ENCODE measurements around the gene GSDME.
"Not testable (repeated sequence)": the region's sequence is repeated elsewhere in the genome, so short reads cannot be mapped to it uniquely, and the experiment has no call there.

The GSDME gene

GRCh38 chr7:24740871-24741270, 16.4 kb downstream of the GSDME start:
- no peak for DNase-seq

- no peak for DNase-seq
Observed at GRCh38 chr7:24739306-24739705, 18.0 kb downstream of the GSDME start.

GRCh38 chr7:24738577-24738976, 18.7 kb downstream of the GSDME start:
- DNase-seq: no peak

- DNase-seq: no peak
Observed at GRCh38 chr7:24737281-24737680, 20.0 kb downstream of the GSDME start.

GRCh38 chr7:24735594-24735993, 21.7 kb downstream of the GSDME start:
- not testable (repeated sequence) for DNase-seq

GRCh38 chr7:24734306-24734705, 23.0 kb downstream of the GSDME start:
- no peak for DNase-seq

- DNase-seq: no peak
Observed at GRCh38 chr7:24733414-24734060, 23.7 kb downstream of the GSDME start.

GRCh38 chr7:24732646-24733413, 24.4 kb downstream of the GSDME start:
- DNase-seq: no peak

- DNase-seq: no peak
Observed at GRCh38 chr7:24731313-24731712, 26.0 kb downstream of the GSDME start.

- no peak for DNase-seq
Observed at GRCh38 chr7:24730018-24730369, 27.3 kb downstream of the GSDME start.

- DNase-seq: no peak
Observed at GRCh38 chr7:24729365-24730017, 27.8 kb downstream of the GSDME start.

GRCh38 chr7:24728503-24729364, 28.5 kb downstream of the GSDME start:
- DNase-seq: no peak

GRCh38 chr7:24728121-24728500, 29.2 kb downstream of the GSDME start:
- DNase-seq: no peak

- DNase-seq: no peak
Observed at GRCh38 chr7:24727154-24728120, 29.8 kb downstream of the GSDME start.

- no peak for DNase-seq
Observed at GRCh38 chr7:24725554-24726241, 31.6 kb downstream of the GSDME start.

- DNase-seq: no peak
Observed at GRCh38 chr7:24724451-24725190, 32.6 kb downstream of the GSDME start.

- DNase-seq: no peak
Observed at GRCh38 chr7:24723178-24723530, 34.1 kb downstream of the GSDME start.

GRCh38 chr7:24722386-24723177, 34.7 kb downstream of the GSDME start:
- DNase-seq: no peak

GRCh38 chr7:24721481-24722001, 35.7 kb downstream of the GSDME start:
- DNase-seq: no peak

- no peak for DNase-seq
Observed at GRCh38 chr7:24720283-24720682, 37.0 kb downstream of the GSDME start.

Measured in NCI-H1436 treated with DMSO at 0.1 percent for 48 hours (cell line).